Stimulated activated CD4-positive, alpha-beta T cell treated with anti-CD3 and anti-CD28 coated beads, Interleukin-1b, Interleukin-23, amount 100 ng/mL, for 48 hours (primary cell): ENCODE measurements around the gene SPTBN5.

ENCODE experiments used
- DNase-seq: peaks from one replicate; pipeline ENCODE4 v3.0.0-alpha.2; 2020

SPTBN5 gene

GRCh38 chr15:41893422-41894250, at the start of gene SPTBN5:
Gene SPTBN5 (minus strand): TSS chr15:41894053. CDS start chr15:41893497, 556 bp downstream.
- DNase-seq: no peak

- DNase-seq: no peak
These were observed 49.0 kb upstream of the SPTBN5 start for GRCh38 chr15:41942886-41943285.

- DNase-seq: no peak
These were observed 48.0 kb upstream of the SPTBN5 start for GRCh38 chr15:41941644-41942415.

- DNase-seq: peak; percentile 78
These were observed 46.6 kb upstream of the SPTBN5 start for GRCh38 chr15:41940441-41940857.

GRCh38 chr15:41939986-41940385, 46.1 kb upstream of the SPTBN5 start:
- DNase-seq: no peak

- no peak for DNase-seq
These were observed 43.7 kb upstream of the SPTBN5 start for GRCh38 chr15:41937568-41937923.

GRCh38 chr15:41936649-41937567, 43.1 kb upstream of the SPTBN5 start:
- DNase-seq: peak; percentile 87

GRCh38 chr15:41936155-41936554, 42.3 kb upstream of the SPTBN5 start:
- DNase-seq: peak; percentile 41

- DNase-seq: peak; percentile 60
These were observed 41.7 kb upstream of the SPTBN5 start for GRCh38 chr15:41935566-41936020.

- DNase-seq: peak; percentile 72
These were observed 41.0 kb upstream of the SPTBN5 start for GRCh38 chr15:41934843-41935242.

- peak; percentile 24 for DNase-seq
These were observed 39.9 kb upstream of the SPTBN5 start for GRCh38 chr15:41933771-41934170.

GRCh38 chr15:41933326-41933725, 39.5 kb upstream of the SPTBN5 start:
- no peak for DNase-seq

GRCh38 chr15:41932511-41933289, 38.8 kb upstream of the SPTBN5 start:
- DNase-seq: no peak

- no peak for DNase-seq
These were observed 38.2 kb upstream of the SPTBN5 start for GRCh38 chr15:41932101-41932500.

GRCh38 chr15:41930867-41931222, 37.0 kb upstream of the SPTBN5 start:
- no peak for DNase-seq

- no peak for DNase-seq
These were observed 36.5 kb upstream of the SPTBN5 start for GRCh38 chr15:41930221-41930866.

GRCh38 chr15:41928637-41929620, 35.1 kb upstream of the SPTBN5 start:
- no peak for DNase-seq

- DNase-seq: no peak
These were observed 34.2 kb upstream of the SPTBN5 start for GRCh38 chr15:41928100-41928499.

GRCh38 chr15:41927536-41927935, 33.7 kb upstream of the SPTBN5 start:
- no peak for DNase-seq
